GM12872 (cell line): ENCODE measurements around the gene NEIL3.

Source experiments
- CTCF ChIP-seq: IDR thresholded peaks from 3 replicates; pipeline ENCODE4 v1.5.1; 2011; ENCODE audit warnings: low read depth, mild to moderate bottlenecking, low read length, moderate library complexity; ENCODE audit not compliant: insufficient read depth

The NEIL3 gene

GRCh38 chr4:177391287-177391686 is 81.6 kb downstream of the NEIL3 start:
- no peak for TF ChIP-seq CTCF

GRCh38 chr4:177391953-177392352 is 82.3 kb downstream of the NEIL3 start:
- TF ChIP-seq CTCF = no peak

- TF ChIP-seq CTCF = no peak
Measured at GRCh38 chr4:177393236-177393635, 83.6 kb downstream of the NEIL3 start.

GRCh38 chr4:177396352-177396751 is 86.7 kb downstream of the NEIL3 start:
- no peak for TF ChIP-seq CTCF

GRCh38 chr4:177400030-177400429 is 90.4 kb downstream of the NEIL3 start:
- TF ChIP-seq CTCF = no peak

GRCh38 chr4:177401658-177402273 is 92.1 kb downstream of the NEIL3 start:
- TF ChIP-seq CTCF = no peak

GRCh38 chr4:177403746-177404145 is 94.1 kb downstream of the NEIL3 start:
- no peak for TF ChIP-seq CTCF
